Endothelial cell of umbilical vein (primary cell): Measurements from ENCODE around the gene TECTB. TPM values are rescaled to one million over a fixed set of nuclear protein-coding genes. Genes with fewer than 3 reads are reported as not detected.

Experiments
- BruUV-seq: library from RNA; stranded (reverse); fragments of 400-500 nt; replicated peaks from 2 replicates; lab custom pipeline; 2021; lab: Mats Ljungman, UMichigan
- CTCF ChIA-PET: fragments of 300-600, 350-600 bp; sonication (Branson Sonifier 250); formaldehyde crosslinking; loops from one replicate; lab custom pipeline; 2021; ENCODE audit warnings: antibody characterized with exemption, inconsistent platforms; lab: Charles Lee
- POLR2A ChIA-PET: fragments of 300-600, 350-600 bp; sonication (Branson Sonifier 250); formaldehyde crosslinking; loops from one replicate; lab custom pipeline; 2021; ENCODE audit warnings: antibody characterized with exemption, inconsistent platforms; lab: Charles Lee
- DNase-seq: peaks from one replicate; pipeline ENCODE4 v3.0.0-alpha.2; 2011; ENCODE audit warnings: low read depth, low spot score
- FAIRE-seq: peaks from 2 replicates; lab custom pipeline; 2011; peaks lifted over from hg19 to GRCh38; lab: Jason Lieb, UNC
- H2AFZ ChIP-seq: 2 replicates; pipeline ENCODE4 v1.6.0; 2012; ENCODE audit warnings: low read depth, low read length, control low read depth, inconsistent platforms
- H3K27ac ChIP-seq: 2 replicates; pipeline ENCODE4 v1.5.1; 2011; ENCODE audit warnings: low read depth, mild to moderate bottlenecking, control low read depth, low read length, moderate library complexity; ENCODE audit not compliant: insufficient read depth
- H3K27me3 ChIP-seq, 2 experiments: 2 replicates each; pipeline versions ENCODE4 v1.6.0 to v1.6.1; 2011; ENCODE audit warnings: low read length in 2 of 2, mixed read lengths in 1 of 2; ENCODE audit not compliant: control insufficient read depth in 2 of 2, insufficient read depth in 2 of 2
- H3K36me3 ChIP-seq, 2 experiments: 2 replicates in 1 of 2; 3 replicates in 1 of 2; pipeline ENCODE4 v1.5.1; 2011; ENCODE audit warnings: low read length in 2 of 2, mild to moderate bottlenecking in 1 of 2, moderate library complexity in 1 of 2; ENCODE audit not compliant: control insufficient read depth in 2 of 2, insufficient read depth in 2 of 2; ENCODE audit errors: extremely low read depth in 1 of 2
- H3K4me1 ChIP-seq: 3 replicates; pipeline ENCODE4 v1.5.1; 2011; ENCODE audit warnings: mild to moderate bottlenecking, low read length; ENCODE audit not compliant: control insufficient read depth, insufficient read depth; ENCODE audit errors: extremely low read depth
- H3K4me2 ChIP-seq: 2 replicates; pipeline ENCODE4 v1.6.1; 2011; ENCODE audit warnings: low read length, control low read depth, mixed read lengths; ENCODE audit not compliant: insufficient read depth
- H3K4me3 ChIP-seq, 3 experiments: fragments of 200-600 bp in 1 of 3; sonication (generic), shearing (Covaris generic) in 1 of 3; replicated peaks in 1 of 3; 2 replicates each; pipeline ENCODE4 v1.5.1; 2011 to 2016; ENCODE audit warnings: control low read depth in 3 of 3, low read length in 3 of 3, mild to moderate bottlenecking in 2 of 3, inconsistent platforms in 1 of 3, low read depth in 1 of 3, moderate library complexity in 1 of 3; ENCODE audit not compliant: insufficient read depth in 1 of 3
- H3K79me2 ChIP-seq: 2 replicates; pipeline ENCODE4 v1.6.0; 2012; ENCODE audit warnings: low read length, inconsistent platforms; ENCODE audit not compliant: control insufficient read depth, insufficient read depth
- H3K9ac ChIP-seq: replicated peaks from 2 replicates; pipeline ENCODE3; 2011; ENCODE audit warnings: low read length, control low read depth; ENCODE audit not compliant: insufficient read depth; ENCODE audit errors: extremely low read depth
- H3K9me1 ChIP-seq: replicated peaks from 3 replicates; pipeline ENCODE4 v1.6.0; 2011; ENCODE audit warnings: mild to moderate bottlenecking, low read length; ENCODE audit not compliant: control insufficient read depth, insufficient read depth; ENCODE audit errors: extremely low read depth
- H3K9me3 ChIP-seq: replicated peaks from 2 replicates; pipeline ENCODE4 v1.5.1; 2012; ENCODE audit warnings: low read length, inconsistent platforms; ENCODE audit not compliant: control insufficient read depth, insufficient read depth
- H4K20me1 ChIP-seq: replicated peaks from 2 replicates; pipeline ENCODE3; 2011; ENCODE audit warnings: mild to moderate bottlenecking, low read length; ENCODE audit not compliant: control insufficient read depth, insufficient read depth; ENCODE audit errors: extremely low read depth
- EZH2 ChIP-seq: IDR thresholded peaks from 2 replicates; pipeline ENCODE4 v1.6.1; 2012; ENCODE audit warnings: borderline replicate concordance, low read depth, mild to moderate bottlenecking, moderate library complexity, low read length, inconsistent platforms; ENCODE audit not compliant: severe bottlenecking
- FOS ChIP-seq: IDR thresholded peaks from 2 replicates; pipeline ENCODE4 v1.6.1; 2011; ENCODE audit warnings: mild to moderate bottlenecking, low read length, moderate library complexity, borderline replicate concordance; ENCODE audit not compliant: insufficient read depth
- GATA2 ChIP-seq: IDR thresholded peaks from 2 replicates; pipeline ENCODE4 v1.7.0; 2011; ENCODE audit warnings: low read depth, mild to moderate bottlenecking, moderate library complexity, mixed read lengths, low read length; ENCODE audit not compliant: insufficient read length, insufficient read depth
- JUN ChIP-seq: IDR thresholded peaks from 2 replicates; pipeline ENCODE4 v1.6.1; 2011; ENCODE audit warnings: borderline replicate concordance, low read depth; ENCODE audit not compliant: insufficient read length, insufficient read depth
- MYC ChIP-seq: IDR thresholded peaks from one replicate; pipeline ENCODE4 v1.6.1; 2011; ENCODE audit warnings: mild to moderate bottlenecking, low read depth, low read length
- POLR2A ChIP-seq: IDR thresholded peaks from 2 replicates; pipeline ENCODE4 v1.6.1; 2012; ENCODE audit warnings: low read depth, mild to moderate bottlenecking, control low read depth, low read length
- POLR2AphosphoS5 ChIP-seq: IDR thresholded peaks from 2 replicates; pipeline ENCODE4 v1.6.1; 2012; ENCODE audit warnings: low read depth, mild to moderate bottlenecking, control low read depth, low read length, moderate library complexity; ENCODE audit not compliant: insufficient read depth
- dilution Hi-C: fragments of 300-500 bp; cut with MboI; formaldehyde crosslinking; loops from one replicate; pipeline ENCODE4 v1.15.0; 2019; ENCODE audit warnings: low sequenced_read_pairs; ENCODE audit not compliant: extremely low pct_ligation_motif_present
- intact Hi-C: fragments of 100-400 bp; cut with micrococcal nuclease; formaldehyde crosslinking; loops from one replicate; pipeline ENCODE4 v1.10.0; 2022
- polyA plus RNA-seq, 4 experiments: library from polyadenylated mRNA; depleted of rRNA in 3 of 4; stranded (reverse) in 3 of 4; unstranded in 1 of 4; fragments of >200 nt; gene quantifications; 2 replicates each; pipeline versions ENCODE4 v1.2.1 to v1.2.3, GENCODE V29; 2011 to 2012; ENCODE audit warnings: missing spikeins in 1 of 4
- total RNA-seq: library from RNA; stranded (reverse); gene quantifications from 2 replicates; pipeline ENCODE4 v1.2.3, GENCODE V29; 2021
- TF ChIP-seq, protein P1 (sequence below): IDR thresholded peaks from 2 replicates; pipeline ENCODE4 v1.6.1; 2011; ENCODE audit not compliant: insufficient read depth, insufficient read length
- TF ChIP-seq, protein P2 (sequence below), 2 donors: IDR thresholded peaks; 1 replicate in 1 of 2; 2 replicates in 1 of 2; pipeline ENCODE4 v1.5.1; 2011; ENCODE audit warnings: low read length in 2 of 2, mild to moderate bottlenecking in 2 of 2, moderate library complexity in 2 of 2, control low read depth in 1 of 2, inconsistent platforms in 1 of 2, low read depth in 1 of 2; ENCODE audit not compliant: insufficient read depth in 1 of 2; ENCODE audit errors: extremely low read depth in 1 of 2

The TECTB gene
- total and polyA plus RNA-seq, 2 donors (not counting 3 experiments of a cell fraction or from before 2014, with no cell fraction given): not detected

DNA sequence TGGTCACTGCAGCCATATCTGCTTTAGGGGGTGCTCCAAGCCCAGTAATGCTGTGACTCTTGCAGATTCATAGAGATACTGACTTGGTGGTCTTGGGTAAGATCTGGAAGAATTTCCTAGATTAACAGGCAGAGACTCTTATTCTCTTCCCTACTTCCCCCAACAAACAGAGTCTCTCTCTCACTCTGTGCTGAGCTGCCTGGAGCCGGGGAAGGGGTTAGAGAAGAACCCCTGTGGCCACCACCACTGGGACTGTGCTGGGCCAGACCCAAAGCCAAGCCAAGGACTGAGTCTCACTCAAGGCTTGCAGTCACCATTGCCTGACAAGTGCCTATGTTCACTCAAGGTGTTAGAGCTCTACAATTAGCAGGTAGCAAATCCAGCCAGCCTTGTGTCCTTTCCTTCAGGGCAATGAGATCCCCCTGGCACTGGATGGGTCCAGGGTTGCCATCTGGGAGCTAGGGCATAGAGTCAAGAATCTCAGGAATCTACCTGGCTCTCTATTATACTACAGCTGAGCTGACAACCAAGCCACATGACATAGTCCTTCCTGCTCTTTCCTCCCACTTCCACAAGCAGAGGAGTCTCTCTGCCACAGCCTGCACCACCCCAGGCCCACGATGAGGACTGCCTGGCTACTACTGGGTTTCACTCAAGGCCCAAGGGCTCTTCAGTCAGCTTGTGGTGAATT, 41.4 kb upstream of the TECTB start:
- Histone ChIP-seq H2AFZ (no peak overlapping the region), H3K4me3 (no peak overlapping the region), H3K9me3 (no peaks in the 10 kb centered on the region), H3K9ac (no peak overlapping the region), H3K9me1 (no peaks in the 10 kb centered on the region), H3K4me2 (no peak overlapping the region), H3K4me1 (no peaks in the 10 kb centered on the region), H3K27ac (no peak overlapping the region), H4K20me1 (no peaks in the 10 kb centered on the region), H3K36me3 (no peaks in the 10 kb centered on the region), H3K79me2 (no peaks in the 10 kb centered on the region), H3K27me3 (no peaks in the 10 kb centered on the region)
- BruUV-seq: no TSS peak
- ChIA-PET CTCF (no interaction called here), POLR2A (no interaction called here)
- FAIRE-seq (no peak), DNase-seq (no peak)
- intact Hi-C loops (no loop called here), dilution Hi-C loops (no loop called here)
- TF ChIP-seq, protein P1, sequence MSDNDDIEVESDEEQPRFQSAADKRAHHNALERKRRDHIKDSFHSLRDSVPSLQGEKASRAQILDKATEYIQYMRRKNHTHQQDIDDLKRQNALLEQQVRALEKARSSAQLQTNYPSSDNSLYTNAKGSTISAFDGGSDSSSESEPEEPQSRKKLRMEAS: no peak
- no peak for TF ChIP-seq POLR2A
- no peak for TF ChIP-seq JUN
- no peak for TF ChIP-seq MYC
- no peak for TF ChIP-seq EZH2
- TF ChIP-seq, protein P2, sequence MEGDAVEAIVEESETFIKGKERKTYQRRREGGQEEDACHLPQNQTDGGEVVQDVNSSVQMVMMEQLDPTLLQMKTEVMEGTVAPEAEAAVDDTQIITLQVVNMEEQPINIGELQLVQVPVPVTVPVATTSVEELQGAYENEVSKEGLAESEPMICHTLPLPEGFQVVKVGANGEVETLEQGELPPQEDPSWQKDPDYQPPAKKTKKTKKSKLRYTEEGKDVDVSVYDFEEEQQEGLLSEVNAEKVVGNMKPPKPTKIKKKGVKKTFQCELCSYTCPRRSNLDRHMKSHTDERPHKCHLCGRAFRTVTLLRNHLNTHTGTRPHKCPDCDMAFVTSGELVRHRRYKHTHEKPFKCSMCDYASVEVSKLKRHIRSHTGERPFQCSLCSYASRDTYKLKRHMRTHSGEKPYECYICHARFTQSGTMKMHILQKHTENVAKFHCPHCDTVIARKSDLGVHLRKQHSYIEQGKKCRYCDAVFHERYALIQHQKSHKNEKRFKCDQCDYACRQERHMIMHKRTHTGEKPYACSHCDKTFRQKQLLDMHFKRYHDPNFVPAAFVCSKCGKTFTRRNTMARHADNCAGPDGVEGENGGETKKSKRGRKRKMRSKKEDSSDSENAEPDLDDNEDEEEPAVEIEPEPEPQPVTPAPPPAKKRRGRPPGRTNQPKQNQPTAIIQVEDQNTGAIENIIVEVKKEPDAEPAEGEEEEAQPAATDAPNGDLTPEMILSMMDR (IDR thresholded peaks at IDR 0.05; ENCODE audit: extremely low read depth in 1 of 2, insufficient read depth in 1 of 2, low read depth in 1 of 2, low read length in 2 of 2): no peak
- TF ChIP-seq GATA2: no peak
- no peak for TF ChIP-seq POLR2AphosphoS5
- no peak for TF ChIP-seq FOS
